K562 (cell line): Measurements from ENCODE around the gene GALNT7. TPM values are rescaled to one million over a fixed set of nuclear protein-coding genes. Genes with fewer than 3 reads are reported as not detected.

Experiments used
- ARID1B ChIP-seq: fragments of 450-650 bp; IDR thresholded peaks from 2 replicates; pipeline ENCODE4 v1.6.1; 2016; ENCODE audit warnings: antibody characterized with exemption, mild to moderate bottlenecking, inconsistent platforms
- ATF1 ChIP-seq, 2 experiments: fragments of 450-650 bp in 1 of 2; IDR thresholded peaks; 2 replicates each; pipeline ENCODE4 v1.6.1; 2016; ENCODE audit warnings: missing compliant biosample characterization in 1 of 2, missing genetic modification characterization in 1 of 2
- C11orf30 ChIP-seq: fragments of 450-650 bp; IDR thresholded peaks from 2 replicates; pipeline ENCODE4 v1.6.1; 2016; ENCODE audit warnings: low read depth, mild to moderate bottlenecking
- EHMT2 ChIP-seq: fragments of 450-650 bp; IDR thresholded peaks from 2 replicates; pipeline ENCODE4 v1.6.1; 2018; ENCODE audit warnings: antibody characterized with exemption
- FOXA1 ChIP-seq: fragments of 450-650 bp; IDR thresholded peaks from 2 replicates; pipeline ENCODE4 v1.6.1; 2016; ENCODE audit warnings: mild to moderate bottlenecking, borderline replicate concordance
- FOXK2 ChIP-seq, 2 experiments: fragments of 450-650 bp; IDR thresholded peaks in 1 of 2; conservative IDR thresholded peaks in 1 of 2; 2 replicates each; pipeline ENCODE4 v1.6.1; 2016; ENCODE audit warnings: low read depth in 2 of 2, mild to moderate bottlenecking in 1 of 2
- HMGN3 ChIP-seq: IDR thresholded peaks from 2 replicates; pipeline ENCODE4 v1.6.1; 2011; ENCODE audit warnings: borderline replicate concordance, low read depth, mild to moderate bottlenecking, mixed read lengths, low read length; ENCODE audit not compliant: insufficient read length; ENCODE audit errors: extremely low read depth
- HMGXB4 ChIP-seq: sonication (generic); formaldehyde crosslinking; IDR thresholded peaks from 2 replicates; pipeline ENCODE4 v1.8.1; 2023; ENCODE audit warnings: mild to moderate bottlenecking, missing genetic modification reagents
- IFI16 ChIP-seq: fragments of 250-450 bp; sonication (Bioruptor Pico); IDR thresholded peaks from 2 replicates; pipeline ENCODE4 v2.1.2; 2022; ENCODE audit warnings: mild to moderate bottlenecking, inconsistent platforms
- IRF2 ChIP-seq: sonication (generic); formaldehyde crosslinking; IDR thresholded peaks from 2 replicates; pipeline ENCODE4 v1.8.1; 2022; ENCODE audit warnings: mild to moderate bottlenecking, missing genetic modification reagents
- KAT7 ChIP-seq: sonication (generic); formaldehyde crosslinking; IDR thresholded peaks from 2 replicates; pipeline ENCODE4 v1.8.0; 2022; ENCODE audit warnings: missing genetic modification reagents, mild to moderate bottlenecking, borderline replicate concordance
- MCM5 ChIP-seq: fragments of 450-650 bp; IDR thresholded peaks from 2 replicates; pipeline ENCODE4 v1.6.1; 2016; ENCODE audit warnings: low read depth
- NFYB ChIP-seq: IDR thresholded peaks from 2 replicates; pipeline ENCODE4 v1.6.1; 2011; ENCODE audit warnings: mild to moderate bottlenecking, moderate library complexity; ENCODE audit not compliant: insufficient read length; ENCODE audit errors: extremely low read depth
- NRF1 ChIP-seq, 2 experiments: fragments of 450-650 bp; IDR thresholded peaks in 1 of 2; conservative IDR thresholded peaks in 1 of 2; 2 replicates each; pipeline ENCODE4 v1.6.1; 2014; ENCODE audit warnings: mild to moderate bottlenecking in 2 of 2
- PHF20 ChIP-seq: fragments of 450-650 bp; IDR thresholded peaks from 2 replicates; pipeline ENCODE4 v1.6.1; 2018; ENCODE audit not compliant: partially characterized antibody
- POLR2H ChIP-seq: IDR thresholded peaks from 2 replicates; pipeline ENCODE4 v1.6.1; 2016; ENCODE audit warnings: missing genetic modification characterization, low read depth, mild to moderate bottlenecking, control low read depth, missing compliant biosample characterization, moderate library complexity
- STAG1 ChIP-seq: sonication (generic); formaldehyde crosslinking; IDR thresholded peaks from 2 replicates; pipeline ENCODE4 v1.5.0; 2020; ENCODE audit warnings: missing genetic modification reagents, borderline replicate concordance
- TEAD2 ChIP-seq: fragments of 450-650 bp; IDR thresholded peaks from 2 replicates; pipeline ENCODE4 v1.6.1; 2016; ENCODE audit warnings: missing genetic modification characterization, control low read depth, missing compliant biosample characterization
- TFAP4 ChIP-seq: sonication (generic); formaldehyde crosslinking; IDR thresholded peaks from 2 replicates; pipeline ENCODE4 v1.8.0; 2022; ENCODE audit warnings: missing genetic modification reagents, mild to moderate bottlenecking, moderate library complexity, borderline replicate concordance
- ZC3H4 ChIP-seq: sonication (generic); formaldehyde crosslinking; IDR thresholded peaks from 2 replicates; pipeline ENCODE4 v1.9.0; 2021; ENCODE audit warnings: missing genetic modification reagents, borderline replicate concordance
- ZKSCAN3 ChIP-seq: fragments of 250-450 bp; sonication (Bioruptor Pico); IDR thresholded peaks from 2 replicates; pipeline ENCODE4 v1.4.0; 2020
- ZNF316 ChIP-seq: fragments of 450-650 bp; IDR thresholded peaks from 2 replicates; pipeline ENCODE4 v1.6.1; 2016
- ZNF518B ChIP-seq: fragments of 250-450 bp; sonication (Bioruptor Pico); IDR thresholded peaks from 2 replicates; pipeline ENCODE4 v1.5.0; 2021; ENCODE audit warnings: mild to moderate bottlenecking, moderate library complexity
- ZSCAN29 ChIP-seq: fragments of 450-650 bp; IDR thresholded peaks from 2 replicates; pipeline ENCODE4 v1.6.1; 2017
- polyA plus RNA-seq, 8 experiments: library from polyadenylated mRNA; depleted of rRNA in 4 of 8; stranded (reverse) in 5 of 8; unstranded in 3 of 8; fragments of >200 nt; fragmentation: Nextera tagmentation in 2 of 8; fragmentation: Illumina TruSeq in 1 of 8; extraction: Ambion mirVana in 2 of 8; extraction: Trizol in 1 of 8; gene quantifications; 2 replicates each; pipeline versions ENCODE4 v1.2.1 to v1.2.3, GENCODE V29; 2011 to 2014; ENCODE audit warnings: inconsistent platforms in 1 of 8, missing spikeins in 1 of 8
- total RNA-seq, 7 experiments: library from RNA; depleted of rRNA in 6 of 7; stranded (reverse); fragments of >200 nt in 6 of 7; fragmentation: Illumina TruSeq in 2 of 7; extraction: Trizol in 2 of 7; gene quantifications; 2 replicates each; pipeline versions ENCODE4 v1.2.1 to v1.2.3, GENCODE V29; 2011 to 2021; ENCODE audit warnings: low replicate concordance in 1 of 7

The GALNT7 gene
- total and polyA plus RNA-seq, 9 of the 15 experiments (the other 6 are each of a cell fraction or from before 2014, with no cell fraction given), result 16.7 to 38.7 (median 31.1) TPM

- TF ChIP-seq C11orf30, result no peak
- TF ChIP-seq PHF20, result peak; percentile 57
- TF ChIP-seq IRF2, result no peak
- TF ChIP-seq TFAP4 (CRISPR knock-in tag), result peak; percentile 77
- TF ChIP-seq ZKSCAN3 (CRISPR knock-in tag), result no peak
- peak; percentile 96 for TF ChIP-seq NRF1 (conservative IDR thresholded peaks at IDR 0.05 in 1 of 2, IDR thresholded peaks at IDR 0.05 in 1 of 2)
- no peak for TF ChIP-seq STAG1
- TF ChIP-seq POLR2H (tag), result no peak; the same call in 1 of the 2 replicates
- TF ChIP-seq ZSCAN29, result no peak
- TF ChIP-seq MCM5, result no peak
- TF ChIP-seq ATF1 (CRISPR knock-in tag; IDR thresholded peaks at IDR 0.05), result no peak
- TF ChIP-seq ATF1 (tag; IDR thresholded peaks at IDR 0.05), result peak; percentile 55
- no peak for TF ChIP-seq FOXA1
- no peak for TF ChIP-seq IFI16 (CRISPR knock-in tag)
- TF ChIP-seq EHMT2, result no peak
- no peak for TF ChIP-seq TEAD2 (tag)
- no peak for TF ChIP-seq ZNF518B
- no peak for TF ChIP-seq ZNF316
- TF ChIP-seq HMGXB4, result no peak
- TF ChIP-seq ARID1B, result no peak
- TF ChIP-seq HMGN3, result peak; percentile 85
- no peak for TF ChIP-seq NFYB
- TF ChIP-seq KAT7 (CRISPR knock-in tag), result no peak
- TF ChIP-seq FOXK2 (conservative IDR thresholded peaks at IDR 0.05 in 1 of 2, IDR thresholded peaks at IDR 0.05 in 1 of 2; ENCODE audit: low read depth in 2 of 2), result peak; percentile 57 to 68; a peak in 2 of 4 replicates
- no peak for TF ChIP-seq ZC3H4 (CRISPR knock-in tag)
Observed at GRCh38 chr4:173370477-173371291, 202.1 kb downstream of the GALNT7 start, which contains the start of gene SAP30 (continued).
